HUES48 (cell line): ENCODE measurements around the gene IVL.

Experiments
- H3K27ac ChIP-seq: one replicate; pipeline ENCODE4 v1.7.0; 2013; ENCODE audit warnings: low read depth, low read length, inconsistent platforms
- H3K27me3 ChIP-seq: 2 replicates; pipeline ENCODE4 v1.6.1; 2013; ENCODE audit warnings: mild to moderate bottlenecking, low read length; ENCODE audit not compliant: control insufficient read depth, insufficient read depth
- H3K36me3 ChIP-seq: 2 replicates; pipeline ENCODE4 v1.6.1; 2013; ENCODE audit warnings: low read length; ENCODE audit not compliant: control insufficient read depth, insufficient read depth
- H3K4me1 ChIP-seq: 2 replicates; pipeline ENCODE4 v1.6.1; 2013; ENCODE audit warnings: mild to moderate bottlenecking, low read length; ENCODE audit not compliant: control insufficient read depth, insufficient read depth
- H3K4me3 ChIP-seq: 2 replicates; pipeline ENCODE4 v1.5.1; 2013; ENCODE audit warnings: mild to moderate bottlenecking, low read depth, low read length
- H3K9ac ChIP-seq: 2 replicates; pipeline ENCODE4 v1.6.1; 2013; ENCODE audit warnings: mild to moderate bottlenecking, low read depth, low read length, moderate library complexity
- H3K9me3 ChIP-seq: 2 replicates; pipeline ENCODE4 v1.6.1; 2013; ENCODE audit warnings: low read length; ENCODE audit not compliant: control insufficient read depth, insufficient read depth

Gene IVL

DNA sequence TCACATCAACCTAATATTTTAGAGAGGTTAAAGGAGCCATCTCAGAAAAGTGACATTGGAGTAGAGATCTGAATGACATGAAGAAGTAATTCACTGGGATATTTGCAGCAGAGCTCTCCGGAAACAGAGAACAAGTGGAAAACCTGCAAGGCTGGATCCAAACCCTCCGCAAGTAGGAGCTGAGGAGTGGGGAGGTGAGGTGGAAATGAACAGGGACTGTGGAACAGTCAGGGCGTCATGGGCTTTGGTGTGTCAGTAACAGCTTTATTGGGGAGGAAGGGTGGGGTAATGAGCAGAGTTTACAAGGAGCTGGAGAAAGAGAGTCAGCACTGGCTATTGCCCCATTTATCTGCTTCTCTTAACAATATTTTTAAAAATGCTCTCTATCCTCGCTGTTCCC, 9.3 kb upstream of the IVL start:
- H3K4me3 ChIP-seq: no peak overlapping the region
- H3K27ac ChIP-seq: no peak overlapping the region
- no peaks in the 10 kb centered on the region for H3K4me1 ChIP-seq
- no peaks in the 10 kb centered on the region for H3K27me3 ChIP-seq
- no peaks in the 10 kb centered on the region for H3K36me3 ChIP-seq
- peaks cover 91% of the 10 kb centered on the region for H3K9me3 ChIP-seq
- H3K9ac ChIP-seq: no peak overlapping the region

DNA sequence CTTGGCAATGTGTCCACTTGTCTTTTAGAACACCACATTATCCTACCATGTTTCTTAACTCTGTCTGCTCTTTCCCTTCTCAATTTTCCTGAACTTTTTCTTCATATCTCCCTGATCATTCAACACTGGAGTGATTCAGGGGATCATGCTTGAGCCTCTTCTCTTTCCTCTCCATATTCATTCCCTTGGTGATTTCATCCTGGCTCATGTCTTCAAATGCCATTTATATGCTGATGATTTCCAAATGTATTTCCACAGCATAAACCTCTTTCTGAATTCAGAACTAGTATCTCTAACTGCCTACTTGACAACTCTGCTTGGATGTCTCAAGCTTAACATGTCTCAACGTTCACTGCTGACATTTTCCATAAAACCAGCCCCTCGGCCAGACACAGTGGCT, 8.5 kb upstream of the IVL start:
- Histone ChIP-seq H3K27me3 (no peaks in the 10 kb centered on the region), H3K9me3 (peaks cover 92% of the 10 kb centered on the region), H3K9ac (no peak overlapping the region), H3K4me1 (no peaks in the 10 kb centered on the region), H3K27ac (no peak overlapping the region), H3K4me3 (no peak overlapping the region), H3K36me3 (no peaks in the 10 kb centered on the region)

GRCh38 chr1:152901631-152902030, 6.7 kb upstream of the IVL start:
- Histone ChIP-seq H3K9me3 (peaks cover 90% of the 10 kb centered on the region), H3K27ac (no peak overlapping the region), H3K9ac (no peak overlapping the region), H3K27me3 (no peaks in the 10 kb centered on the region), H3K36me3 (no peaks in the 10 kb centered on the region), H3K4me1 (no peaks in the 10 kb centered on the region), H3K4me3 (no peak overlapping the region; the same call in 1 of the 2 replicates)

DNA sequence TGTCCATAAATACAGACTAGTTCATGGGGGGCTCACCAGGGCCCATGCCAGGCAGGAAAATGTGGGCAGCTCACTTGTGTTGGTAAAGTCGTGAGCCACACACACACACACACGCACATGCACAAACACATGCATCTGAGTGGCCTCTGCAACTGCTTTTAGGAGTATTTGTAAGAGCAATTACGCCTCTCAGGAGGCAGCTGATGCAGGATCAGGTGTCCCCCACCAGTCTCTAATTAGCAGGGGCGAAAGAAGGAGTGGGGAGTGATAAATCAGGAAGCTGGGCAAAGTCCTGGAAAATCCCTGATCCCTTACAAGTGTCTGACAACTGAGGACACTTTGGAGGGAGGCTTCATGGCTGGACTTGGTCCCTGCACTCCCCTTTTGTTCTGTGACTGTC, 5.7 kb upstream of the IVL start:
- H3K4me1 ChIP-seq: no peaks in the 10 kb centered on the region
- H3K36me3 ChIP-seq: no peaks in the 10 kb centered on the region
- H3K4me3 ChIP-seq: no peak overlapping the region; the same call in 1 of the 2 replicates
- peaks cover 89% of the 10 kb centered on the region for H3K9me3 ChIP-seq
- H3K27ac ChIP-seq: no peak overlapping the region
- no peaks in the 10 kb centered on the region for H3K27me3 ChIP-seq
- no peak overlapping the region for H3K9ac ChIP-seq

GRCh38 chr1:152904688-152905440, 3.5 kb upstream of the IVL start:
- H3K27ac ChIP-seq: no peak overlapping the region
- H3K9ac ChIP-seq: no peak overlapping the region
- H3K36me3 ChIP-seq: no peaks in the 10 kb centered on the region
- peaks cover 91% of the 10 kb centered on the region for H3K9me3 ChIP-seq
- no peak overlapping the region for H3K4me3 ChIP-seq
- H3K27me3 ChIP-seq: no peaks in the 10 kb centered on the region
- H3K4me1 ChIP-seq: no peaks in the 10 kb centered on the region

DNA sequence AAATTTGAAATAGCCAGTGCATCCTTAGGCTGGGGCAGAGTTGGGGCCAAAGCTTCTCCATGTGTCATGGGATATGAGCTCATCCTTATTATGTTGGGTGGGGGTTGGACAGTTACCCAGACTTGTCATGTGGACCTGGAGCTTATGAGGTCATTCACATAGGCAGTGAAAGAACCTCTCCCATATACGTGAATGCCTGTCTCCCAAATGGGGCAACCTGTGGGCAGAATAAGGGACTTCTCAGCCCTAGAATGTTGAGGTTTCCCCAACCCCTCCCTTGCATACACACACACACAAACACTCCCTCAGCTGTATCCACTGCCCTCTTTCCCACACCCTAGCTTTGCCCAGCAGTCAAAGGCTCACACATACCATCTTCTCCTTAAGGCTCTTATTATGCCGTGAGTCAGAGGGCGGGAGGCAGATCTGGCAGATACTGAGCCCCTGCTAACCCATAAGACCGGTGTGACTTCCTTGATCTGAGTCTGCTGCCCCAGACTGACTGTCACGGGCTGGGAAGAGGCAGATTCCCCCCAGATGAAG, 2.3 kb upstream of the IVL start:
- Histone ChIP-seq H3K4me3 (no peak overlapping the region), H3K9ac (no peak overlapping the region), H3K9me3 (peaks cover 93% of the 10 kb centered on the region), H3K36me3 (no peaks in the 10 kb centered on the region), H3K27me3 (no peaks in the 10 kb centered on the region), H3K27ac (no peak overlapping the region), H3K4me1 (no peaks in the 10 kb centered on the region)

DNA sequence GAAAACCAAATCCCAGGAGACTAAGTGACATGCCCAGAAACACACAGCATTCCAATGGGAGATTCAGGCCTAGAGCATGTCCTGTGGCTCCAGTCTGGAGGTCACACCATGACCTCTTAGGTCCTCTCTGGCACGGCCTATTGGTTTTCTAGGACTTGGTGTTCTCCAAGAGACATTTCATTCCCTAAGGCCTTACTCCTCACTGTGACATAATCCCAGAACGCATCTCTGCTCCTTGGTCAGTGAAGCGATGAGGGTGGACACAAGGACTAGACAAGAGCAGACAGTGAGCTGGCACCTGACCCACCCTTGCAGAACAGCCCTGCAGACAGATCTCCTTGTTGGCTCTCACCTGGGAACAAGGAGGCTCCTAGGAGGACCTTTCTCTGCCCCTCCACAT, 860 bp downstream of the IVL start:
- Histone ChIP-seq H3K27ac (no peak overlapping the region), H3K36me3 (no peaks in the 10 kb centered on the region), H3K4me3 (no peak overlapping the region), H3K9me3 (peaks cover 91% of the 10 kb centered on the region), H3K4me1 (no peaks in the 10 kb centered on the region), H3K9ac (no peak overlapping the region), H3K27me3 (no peaks in the 10 kb centered on the region)

- no peaks in the 10 kb centered on the region for H3K4me1 ChIP-seq
- H3K27ac ChIP-seq: no peak overlapping the region
- no peak overlapping the region for H3K4me3 ChIP-seq
- no peaks in the 10 kb centered on the region for H3K36me3 ChIP-seq
- no peaks in the 10 kb centered on the region for H3K27me3 ChIP-seq
- H3K9me3 ChIP-seq: peaks cover 85% of the 10 kb centered on the region
- no peak overlapping the region for H3K9ac ChIP-seq
These were observed 4.1 kb downstream of the IVL start for GRCh38 chr1:152912471-152912870.

GRCh38 chr1:152912900-152913299, 4.6 kb downstream of the IVL start:
- no peak overlapping the region for H3K9ac ChIP-seq
- no peaks in the 10 kb centered on the region for H3K27me3 ChIP-seq
- peaks cover 86% of the 10 kb centered on the region for H3K9me3 ChIP-seq
- no peaks in the 10 kb centered on the region for H3K4me1 ChIP-seq
- no peaks in the 10 kb centered on the region for H3K36me3 ChIP-seq
- H3K4me3 ChIP-seq: no peak overlapping the region
- H3K27ac ChIP-seq: no peak overlapping the region

- Histone ChIP-seq H3K4me3 (no peak overlapping the region), H3K4me1 (no peaks in the 10 kb centered on the region), H3K36me3 (no peaks in the 10 kb centered on the region), H3K27me3 (no peaks in the 10 kb centered on the region), H3K27ac (no peak overlapping the region), H3K9ac (no peak overlapping the region), H3K9me3 (peaks cover 65% of the 10 kb centered on the region)
These were observed 9.4 kb downstream of the IVL start for GRCh38 chr1:152917794-152918193.

DNA sequence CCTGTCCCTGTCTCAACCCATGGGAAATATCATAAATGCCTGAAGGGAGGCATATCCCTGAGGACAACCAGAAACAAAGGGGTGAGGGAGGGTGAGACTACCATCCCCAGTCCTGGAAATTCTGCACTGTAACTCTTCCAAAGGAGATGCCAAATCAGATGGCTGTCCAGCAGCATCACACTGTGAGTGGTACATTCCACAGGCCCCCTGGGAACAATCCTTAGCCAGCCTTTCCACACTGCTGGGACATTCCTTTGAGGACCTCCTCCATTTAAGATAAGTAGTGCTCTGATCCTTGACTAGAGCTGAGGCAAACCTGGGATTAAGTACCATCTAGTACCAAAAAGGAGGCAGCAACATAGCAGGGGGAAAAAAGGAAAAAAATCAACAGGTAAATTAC, 10.7 kb downstream of the IVL start:
- Histone ChIP-seq H3K27me3 (no peaks in the 10 kb centered on the region), H3K4me1 (no peaks in the 10 kb centered on the region), H3K9ac (no peak overlapping the region), H3K36me3 (no peaks in the 10 kb centered on the region), H3K4me3 (no peak overlapping the region), H3K9me3 (peaks cover 62% of the 10 kb centered on the region), H3K27ac (no peak overlapping the region)
